Uterus (tissue), 2 donors: ENCODE measurements around the gene HRC.

ENCODE experiments used
- POLR2A ChIP-seq, 2 donors: fragments of 450-650 bp; IDR thresholded peaks; one replicate each; pipeline ENCODE4 v1.6.1; 2016; ENCODE audit warnings: antibody characterized with exemption in 2 of 2, mild to moderate bottlenecking in 1 of 2, moderate library complexity in 1 of 2
- TF ChIP-seq, protein P1 (sequence below), 4 experiments: fragments of 200-600 bp in 2 of 4; fragments of 450-650 bp in 2 of 4; sonication (generic) in 2 of 4; IDR thresholded peaks; one replicate each; pipeline ENCODE4 v1.5.1; 2016 to 2019; ENCODE audit warnings: antibody characterized with exemption in 4 of 4, mild to moderate bottlenecking in 2 of 4, moderate library complexity in 1 of 4

DNA sequence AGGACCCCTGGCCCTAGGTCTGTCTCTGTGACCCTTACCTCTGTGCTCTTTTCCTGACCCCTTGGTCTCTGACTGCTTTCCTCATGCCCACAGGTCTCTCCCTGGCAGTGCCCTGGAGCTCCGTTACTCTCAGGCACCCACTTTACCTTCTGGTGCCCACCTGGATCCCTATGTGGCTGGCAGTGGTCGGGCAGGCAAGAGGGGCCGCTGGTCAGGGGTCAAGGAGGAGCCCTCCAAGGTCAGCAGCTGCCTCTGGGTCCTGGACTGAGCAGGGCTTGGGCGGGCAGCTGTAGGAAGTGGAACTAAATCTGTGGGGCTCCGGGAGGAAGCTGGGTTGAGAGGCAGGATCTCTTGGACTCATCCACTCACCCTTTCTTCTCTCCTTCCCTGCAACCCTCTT, 19.5 kb downstream of the HRC start:
- TF ChIP-seq, protein P1, sequence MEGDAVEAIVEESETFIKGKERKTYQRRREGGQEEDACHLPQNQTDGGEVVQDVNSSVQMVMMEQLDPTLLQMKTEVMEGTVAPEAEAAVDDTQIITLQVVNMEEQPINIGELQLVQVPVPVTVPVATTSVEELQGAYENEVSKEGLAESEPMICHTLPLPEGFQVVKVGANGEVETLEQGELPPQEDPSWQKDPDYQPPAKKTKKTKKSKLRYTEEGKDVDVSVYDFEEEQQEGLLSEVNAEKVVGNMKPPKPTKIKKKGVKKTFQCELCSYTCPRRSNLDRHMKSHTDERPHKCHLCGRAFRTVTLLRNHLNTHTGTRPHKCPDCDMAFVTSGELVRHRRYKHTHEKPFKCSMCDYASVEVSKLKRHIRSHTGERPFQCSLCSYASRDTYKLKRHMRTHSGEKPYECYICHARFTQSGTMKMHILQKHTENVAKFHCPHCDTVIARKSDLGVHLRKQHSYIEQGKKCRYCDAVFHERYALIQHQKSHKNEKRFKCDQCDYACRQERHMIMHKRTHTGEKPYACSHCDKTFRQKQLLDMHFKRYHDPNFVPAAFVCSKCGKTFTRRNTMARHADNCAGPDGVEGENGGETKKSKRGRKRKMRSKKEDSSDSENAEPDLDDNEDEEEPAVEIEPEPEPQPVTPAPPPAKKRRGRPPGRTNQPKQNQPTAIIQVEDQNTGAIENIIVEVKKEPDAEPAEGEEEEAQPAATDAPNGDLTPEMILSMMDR (IDR thresholded peaks at IDR 0.05) = no peak
- TF ChIP-seq POLR2A (IDR thresholded peaks at IDR 0.05) = no peak
